Effector memory CD4-positive, alpha-beta T cell (primary cell): ENCODE measurements around the gene AGO3.
"Not testable (repeated sequence)": the region's sequence is repeated elsewhere in the genome, so short reads cannot be mapped to it uniquely, and the experiment has no call there.

Experiments used
- DNase-seq, 3 donors: peaks; one replicate each; pipeline ENCODE4 v3.0.0-alpha.2; 2020
- H3K27ac ChIP-seq: 2 replicates; pipeline ENCODE4 v1.7.0; 2013; ENCODE audit warnings: mild to moderate bottlenecking, low read length, moderate library complexity; ENCODE audit not compliant: insufficient read depth, poor library complexity, severe bottlenecking
- H3K27me3 ChIP-seq: replicated peaks from 2 replicates; pipeline ENCODE4 v1.7.0; 2013; ENCODE audit warnings: mild to moderate bottlenecking, low read length; ENCODE audit not compliant: insufficient read depth, control insufficient read depth, poor library complexity, severe bottlenecking
- H3K36me3 ChIP-seq: 2 replicates; pipeline ENCODE4 v1.7.0; 2013; ENCODE audit warnings: mild to moderate bottlenecking, low read length, moderate library complexity; ENCODE audit not compliant: control insufficient read depth, insufficient read depth
- H3K4me1 ChIP-seq: 2 replicates; pipeline ENCODE4 v1.7.0; 2013; ENCODE audit warnings: low read length, mild to moderate bottlenecking; ENCODE audit not compliant: control insufficient read depth, insufficient read depth, poor library complexity, severe bottlenecking
- H3K4me3 ChIP-seq: 2 replicates; pipeline ENCODE4 v1.7.0; 2013; ENCODE audit warnings: low read length, low read depth, mild to moderate bottlenecking; ENCODE audit not compliant: insufficient read depth, poor library complexity, severe bottlenecking
- H3K9me3 ChIP-seq: 2 replicates; pipeline ENCODE4 v1.7.0; 2013; ENCODE audit warnings: mild to moderate bottlenecking, low read length, moderate library complexity; ENCODE audit not compliant: control insufficient read depth

Gene AGO3

DNA sequence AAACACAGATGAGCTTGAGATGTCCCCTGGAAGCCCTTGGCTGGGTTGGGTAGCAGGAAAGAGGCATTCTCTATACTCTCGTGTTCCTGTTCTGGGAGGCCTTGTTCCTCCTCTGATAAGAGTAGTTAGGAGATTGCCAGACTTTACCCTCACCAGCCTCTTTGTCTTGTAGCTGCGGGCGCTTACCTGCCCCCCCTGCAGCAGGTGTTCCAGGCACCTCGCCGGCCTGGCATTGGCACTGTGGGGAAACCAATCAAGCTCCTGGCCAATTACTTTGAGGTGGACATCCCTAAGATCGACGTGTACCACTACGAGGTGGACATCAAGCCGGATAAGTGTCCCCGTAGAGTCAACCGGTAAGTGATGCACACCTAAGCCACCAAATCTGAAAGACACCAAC is 42.6 kb upstream of the AGO3 start:
- no peak overlapping the region for H3K4me3 ChIP-seq
- peaks cover 20% of the 10 kb centered on the region for H3K36me3 ChIP-seq

DNA sequence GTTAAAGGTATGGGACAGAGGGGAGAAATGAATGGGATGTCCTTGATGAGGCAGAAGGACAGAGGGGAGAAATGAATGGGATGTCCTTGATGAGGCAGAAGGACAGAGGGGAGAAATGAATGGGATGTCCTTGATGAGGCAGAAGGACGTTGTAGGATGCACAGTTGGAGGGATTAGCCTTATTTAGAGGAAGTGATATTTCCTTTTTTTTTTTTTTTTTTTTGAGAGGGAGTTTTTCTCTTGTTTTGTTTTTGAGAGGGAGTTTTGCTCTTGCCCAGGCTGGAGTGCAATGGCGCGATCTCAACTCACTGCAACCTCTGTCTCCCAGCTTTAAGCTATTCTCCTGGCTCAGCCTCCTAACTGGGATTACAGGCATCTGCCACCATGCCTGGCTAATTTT is 41.9 kb upstream of the AGO3 start:
- not testable (repeated sequence) for H3K27ac ChIP-seq, H3K4me3 ChIP-seq, H3K9me3 ChIP-seq, DNase-seq, H3K27me3 ChIP-seq
- Histone ChIP-seq H3K4me1 (peaks cover 10% of the 10 kb centered on the region), H3K36me3 (peaks cover 27% of the 10 kb centered on the region)

More for the DNA sequence above, 42.6 kb upstream of the AGO3 start:
- Histone ChIP-seq H3K4me1 (peaks cover 15% of the 10 kb centered on the region), H3K27me3 (no peaks in the 10 kb centered on the region), H3K27ac (no peak overlapping the region), H3K9me3 (no peaks in the 10 kb centered on the region)
- DNase-seq = no peak

DNA sequence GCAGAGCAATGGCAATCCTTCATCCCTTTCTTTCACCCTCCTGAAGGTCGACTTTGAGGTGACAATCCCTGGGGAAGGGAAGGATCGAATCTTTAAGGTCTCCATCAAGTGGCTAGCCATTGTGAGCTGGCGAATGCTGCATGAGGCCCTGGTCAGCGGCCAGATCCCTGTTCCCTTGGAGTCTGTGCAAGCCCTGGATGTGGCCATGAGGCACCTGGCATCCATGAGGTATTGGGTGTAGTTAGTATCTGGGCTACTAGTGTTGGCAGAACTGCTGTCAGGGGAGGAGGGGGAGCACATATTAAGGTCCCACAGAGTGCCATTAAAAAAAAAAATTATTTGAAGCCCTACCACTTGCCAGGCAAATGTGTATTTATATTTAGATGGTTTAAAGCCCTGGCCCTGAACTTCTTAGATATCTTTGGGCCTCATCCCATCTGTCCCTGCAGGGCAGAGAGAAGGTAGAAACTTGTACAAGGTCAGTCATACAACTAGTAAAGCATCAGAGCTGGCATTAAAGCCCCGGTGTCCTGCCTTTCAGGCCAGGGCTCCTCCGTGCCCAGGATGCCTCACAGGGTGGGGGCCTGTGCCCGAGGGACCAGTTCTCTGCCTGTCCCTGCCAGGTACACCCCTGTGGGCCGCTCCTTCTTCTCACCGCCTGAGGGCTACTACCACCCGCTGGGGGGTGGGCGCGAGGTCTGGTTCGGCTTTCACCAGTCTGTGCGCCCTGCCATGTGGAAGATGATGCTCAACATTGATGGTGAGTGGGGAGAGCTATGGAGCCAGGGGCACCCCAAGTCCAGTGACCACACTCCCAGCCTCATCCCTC is 37.6 kb upstream of the AGO3 start:
- DNase-seq = no peak
- Histone ChIP-seq H3K4me1 (no peaks in the 10 kb centered on the region), H3K27ac (no peak overlapping the region), H3K4me3 (no peak overlapping the region), H3K9me3 (no peaks in the 10 kb centered on the region), H3K27me3 (no peaks in the 10 kb centered on the region), H3K36me3 (peaks cover 50% of the 10 kb centered on the region)

DNA sequence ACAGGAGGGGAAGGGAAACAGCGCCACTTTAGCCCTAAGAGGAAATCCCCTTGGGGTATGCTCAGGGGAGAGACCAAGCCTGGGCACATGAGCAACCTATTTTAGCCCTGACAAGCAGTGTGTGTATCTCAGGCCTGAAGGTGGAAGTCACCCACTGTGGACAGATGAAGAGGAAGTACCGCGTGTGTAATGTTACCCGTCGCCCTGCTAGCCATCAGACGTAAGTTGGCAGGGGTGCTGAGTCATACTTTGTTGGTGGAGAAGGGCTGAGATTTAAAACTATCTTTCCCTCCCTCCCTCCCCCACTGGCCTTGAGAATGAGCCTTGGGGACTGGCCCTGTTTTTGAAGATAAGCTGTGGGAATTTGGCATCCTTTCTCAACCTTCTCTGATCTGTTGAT is 36.7 kb upstream of the AGO3 start:
- Histone ChIP-seq H3K27ac (no peak overlapping the region), H3K4me1 (no peaks in the 10 kb centered on the region), H3K4me3 (no peak overlapping the region), H3K36me3 (peaks cover 55% of the 10 kb centered on the region), H3K9me3 (no peaks in the 10 kb centered on the region), H3K27me3 (no peaks in the 10 kb centered on the region)
- DNase-seq = no peak

DNA sequence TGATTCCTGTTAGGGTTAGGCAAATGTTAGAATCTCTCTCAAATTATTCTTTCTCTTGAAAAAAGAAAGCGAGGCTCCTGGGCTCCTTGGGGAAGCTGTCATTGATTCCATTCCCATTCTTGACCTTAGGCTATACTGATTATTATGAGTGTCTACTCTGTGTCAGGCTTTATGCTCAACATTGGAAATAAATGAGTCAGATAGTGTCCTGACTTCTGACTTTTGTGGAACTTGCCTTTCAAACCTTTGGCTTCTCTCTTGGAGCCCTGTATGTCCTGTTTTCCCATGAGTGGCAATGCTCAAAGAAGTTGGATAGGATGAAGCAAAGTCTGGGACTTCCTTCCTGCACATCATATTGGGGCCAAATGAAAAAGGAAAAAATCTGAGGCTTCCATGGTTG is 36.2 kb upstream of the AGO3 start:
- Histone ChIP-seq H3K36me3 (peaks cover 58% of the 10 kb centered on the region), H3K4me3 (no peak overlapping the region), H3K9me3 (no peaks in the 10 kb centered on the region), H3K27ac (no peak overlapping the region), H3K4me1 (no peaks in the 10 kb centered on the region), H3K27me3 (no peaks in the 10 kb centered on the region)
- no peak for DNase-seq

DNA sequence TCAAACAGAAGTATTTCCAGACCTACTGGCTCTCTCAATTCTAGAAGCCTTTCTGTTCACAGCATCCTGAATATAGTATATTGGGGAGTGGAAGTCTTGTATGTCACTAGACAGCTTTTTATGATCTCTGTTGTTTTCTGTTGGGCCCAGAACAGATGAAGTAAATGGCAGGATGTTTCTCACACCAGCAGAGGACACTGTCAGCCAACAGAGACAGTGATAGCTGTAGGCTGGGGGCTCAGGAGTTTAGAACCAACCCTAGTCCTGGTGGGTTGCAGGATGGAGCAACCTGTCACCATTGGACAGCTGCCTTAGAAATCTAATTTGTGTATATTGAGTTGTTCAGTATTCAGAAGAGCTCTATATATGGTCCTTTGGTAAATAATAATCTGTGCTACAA is 31.0 kb upstream of the AGO3 start:
- no peaks in the 10 kb centered on the region for H3K27me3 ChIP-seq
- H3K36me3 ChIP-seq = peaks cover 48% of the 10 kb centered on the region
- H3K9me3 ChIP-seq = no peaks in the 10 kb centered on the region
- no peak overlapping the region for H3K27ac ChIP-seq
- no peak overlapping the region for H3K4me3 ChIP-seq
- H3K4me1 ChIP-seq = no peaks in the 10 kb centered on the region
- no peak for DNase-seq

DNA sequence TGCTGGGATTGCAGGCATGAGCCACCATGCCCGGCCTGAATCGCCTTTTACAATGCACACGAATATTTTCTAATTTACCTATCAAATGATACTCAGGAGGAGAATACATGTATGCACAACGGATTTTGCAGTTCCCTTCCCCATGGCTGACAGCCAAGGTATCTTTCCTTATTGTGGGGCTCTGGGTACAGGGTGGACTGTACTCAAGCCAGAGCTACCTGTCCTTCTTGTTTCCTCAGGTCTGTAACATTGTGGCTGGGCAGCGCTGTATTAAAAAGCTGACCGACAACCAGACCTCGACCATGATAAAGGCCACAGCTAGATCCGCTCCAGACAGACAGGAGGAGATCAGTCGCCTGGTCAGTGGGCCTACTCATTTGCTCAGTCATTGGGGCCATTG is 29.7 kb upstream of the AGO3 start:
- H3K36me3 ChIP-seq = peaks cover 42% of the 10 kb centered on the region
- H3K4me1 ChIP-seq = no peaks in the 10 kb centered on the region
- H3K9me3 ChIP-seq = no peaks in the 10 kb centered on the region
- H3K27me3 ChIP-seq = no peaks in the 10 kb centered on the region
- DNase-seq = no peak
- no peak overlapping the region for H3K4me3 ChIP-seq
- no peak overlapping the region for H3K27ac ChIP-seq

DNA sequence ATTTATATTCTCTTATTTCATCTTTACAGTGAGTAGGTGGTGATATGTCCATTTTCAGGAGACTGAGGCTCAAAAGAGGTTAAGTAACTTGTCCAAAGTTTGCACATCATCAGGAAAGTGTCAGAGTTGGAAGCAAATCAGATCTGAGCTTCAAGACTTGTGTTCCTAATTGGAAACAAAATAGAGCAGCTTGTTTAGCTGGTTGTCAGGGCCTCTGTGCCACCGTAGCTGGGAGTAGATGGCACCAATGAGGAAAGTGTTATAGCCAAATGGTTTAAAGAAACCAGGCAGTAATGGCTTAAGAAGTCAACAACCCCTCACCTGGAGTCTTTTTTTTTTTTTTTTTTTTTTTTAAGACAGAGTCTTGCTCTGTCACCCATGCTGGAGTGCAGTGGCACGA is 28.2 kb upstream of the AGO3 start:
- peaks cover 45% of the 10 kb centered on the region for H3K36me3 ChIP-seq
- H3K27ac ChIP-seq = no peak overlapping the region
- no peaks in the 10 kb centered on the region for H3K9me3 ChIP-seq
- no peak overlapping the region for H3K4me3 ChIP-seq
- no peak for DNase-seq
- no peaks in the 10 kb centered on the region for H3K27me3 ChIP-seq
- no peaks in the 10 kb centered on the region for H3K4me1 ChIP-seq

DNA sequence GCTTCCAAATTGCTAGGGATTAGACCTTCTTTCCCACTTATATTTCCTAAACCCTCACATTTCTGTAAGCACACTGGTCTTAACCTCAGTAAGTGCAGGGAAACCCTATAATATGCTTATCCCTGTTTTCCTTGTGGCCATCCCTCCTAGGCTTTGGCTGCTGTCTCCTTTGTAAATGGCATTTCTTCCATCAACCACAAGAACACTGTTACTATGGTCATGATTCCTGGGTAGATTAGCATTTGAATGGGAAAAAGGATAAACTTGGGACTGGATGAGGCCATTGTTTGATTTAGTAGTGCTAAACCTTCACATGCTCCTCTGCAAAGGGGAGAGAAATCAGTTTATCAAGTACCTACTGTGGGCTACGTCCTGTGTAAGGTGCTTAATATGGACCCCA is 16.2 kb upstream of the AGO3 start:
- no peaks in the 10 kb centered on the region for H3K27me3 ChIP-seq
- H3K4me1 ChIP-seq = no peaks in the 10 kb centered on the region
- no peak for DNase-seq
- peaks cover 72% of the 10 kb centered on the region for H3K36me3 ChIP-seq
- no peak overlapping the region for H3K27ac ChIP-seq
- no peaks in the 10 kb centered on the region for H3K9me3 ChIP-seq
- no peak overlapping the region for H3K4me3 ChIP-seq

DNA sequence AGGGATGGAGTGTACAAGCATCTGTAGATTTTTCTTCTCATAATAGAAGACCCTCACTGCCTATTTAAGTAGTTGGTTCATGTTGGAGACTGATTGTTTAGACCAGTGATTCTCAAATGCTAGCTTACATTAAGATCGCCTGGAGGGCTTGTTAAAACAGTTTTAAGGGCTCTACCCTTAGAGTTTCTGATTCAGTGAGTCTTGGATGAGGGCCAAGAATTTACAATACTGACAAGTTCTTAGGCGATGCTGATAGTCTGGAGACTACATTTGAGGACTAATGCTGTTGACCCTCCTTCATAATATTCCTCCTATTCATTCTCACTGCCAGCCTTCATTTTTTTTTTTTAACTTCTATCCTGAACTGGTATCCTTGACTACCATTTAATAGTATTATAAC is 15.2 kb upstream of the AGO3 start:
- H3K4me1 ChIP-seq = no peaks in the 10 kb centered on the region
- peaks cover 70% of the 10 kb centered on the region for H3K36me3 ChIP-seq
- no peaks in the 10 kb centered on the region for H3K27me3 ChIP-seq
- H3K27ac ChIP-seq = no peak overlapping the region
- no peaks in the 10 kb centered on the region for H3K9me3 ChIP-seq
- no peak for DNase-seq
- no peak overlapping the region for H3K4me3 ChIP-seq
